A549 (cell line): Measurements from ENCODE around the gene NTNG1. TPM values are rescaled to one million over a fixed set of nuclear protein-coding genes. Genes with fewer than 3 reads are reported as not detected.

ENCODE experiments used
- ATAC-seq, 2 experiments: fragments of 200-7000 bp in 1 of 2; fragments of >200 bp in 1 of 2; cut with Nextera tagmentation in 1 of 2; cut with Tn5 transposase in 1 of 2; 3 replicates each; pipeline versions ENCODE4 v1.8.0 to v1.9.1; 2018 to 2020; ENCODE audit warnings: mild to moderate bottlenecking in 1 of 2, moderate library complexity in 1 of 2
- CTCF ChIA-PET: fragments of 300-600 bp; sonication (Branson Sonifier 250); formaldehyde crosslinking; extraction: SDS; loops from one replicate; lab custom pipeline; 2021; ENCODE audit warnings: antibody characterized with exemption, inconsistent platforms; lab: Yijun Ruan, JAX
- POLR2A ChIA-PET: fragments of 350-600 bp; formaldehyde crosslinking; extraction: SDS; loops from one replicate; lab custom pipeline; 2021; ENCODE audit warnings: antibody characterized with exemption, inconsistent platforms; lab: Yijun Ruan, JAX
- DNase-seq, 2 experiments: peaks; one replicate each; pipeline versions ENCODE4 v3.0.0 to v3.0.0-alpha.2; 2011 to 2016; ENCODE audit warnings: low read depth in 1 of 2, low spot score in 1 of 2
- FAIRE-seq: peaks from 2 replicates; lab custom pipeline; 2011; peaks lifted over from hg19 to GRCh38; lab: Jason Lieb, UNC
- H3K27ac ChIP-seq, 2 experiments: fragments of >200 bp; sonication (Bioruptor Twin); formaldehyde crosslinking; 3 replicates each; pipeline ENCODE4 v1.5.1; 2016 to 2017
- H3K4me1 ChIP-seq: fragments of >200 bp; sonication (Bioruptor Twin); formaldehyde crosslinking; 3 replicates; pipeline ENCODE4 v1.6.1; 2016
- H3K4me2 ChIP-seq: fragments of >200 bp; sonication (Bioruptor Twin); formaldehyde crosslinking; 3 replicates; pipeline ENCODE4 v1.6.1; 2016
- H3K4me3 ChIP-seq: fragments of >200 bp; sonication (Bioruptor Twin); formaldehyde crosslinking; 3 replicates; pipeline ENCODE4 v1.5.1; 2016
- H3K9me3 ChIP-seq: fragments of >200 bp; sonication (Bioruptor Twin); formaldehyde crosslinking; 3 replicates; pipeline ENCODE4 v1.6.1; 2016
- CBX2 ChIP-seq: fragments of 200-600 bp; sonication (generic); IDR thresholded peaks from 2 replicates; pipeline ENCODE4 v1.6.1; 2016; ENCODE audit warnings: low read depth, mild to moderate bottlenecking, borderline replicate concordance
- CHD4 ChIP-seq: fragments of 200-600 bp; sonication (generic); IDR thresholded peaks from 2 replicates; pipeline ENCODE4 v1.6.1; 2016; ENCODE audit warnings: antibody characterized with exemption, mild to moderate bottlenecking, borderline replicate concordance
- EHF ChIP-seq: fragments of 250-450 bp; sonication (Bioruptor Pico); IDR thresholded peaks from 2 replicates; pipeline ENCODE4 v1.5.0; 2020; ENCODE audit warnings: mild to moderate bottlenecking
- HDAC2 ChIP-seq: fragments of 200-600 bp; sonication (generic); IDR thresholded peaks from 2 replicates; pipeline ENCODE4 v1.6.1; 2016
- HOXA7 ChIP-seq: fragments of 250-450 bp; sonication (Bioruptor Pico); IDR thresholded peaks from 2 replicates; pipeline ENCODE4 v1.5.0; 2020; ENCODE audit warnings: mild to moderate bottlenecking, moderate library complexity
- HOXB13 ChIP-seq: fragments of 250-450 bp; sonication (Bioruptor Pico); IDR thresholded peaks from 2 replicates; pipeline ENCODE4 v1.5.0; 2020; ENCODE audit warnings: low read depth, mild to moderate bottlenecking, moderate library complexity
- NFE2L2 ChIP-seq: fragments of 150-350 bp; conservative IDR thresholded peaks from 2 replicates; pipeline ENCODE4 v1.6.1; 2014; ENCODE audit warnings: low read length
- PHF8 ChIP-seq: fragments of 200-600 bp; sonication (generic); IDR thresholded peaks from 2 replicates; pipeline ENCODE4 v1.6.1; 2016; ENCODE audit warnings: low read depth, mild to moderate bottlenecking, antibody characterized with exemption, moderate library complexity, borderline replicate concordance
- POLR2AphosphoS2 ChIP-seq: conservative IDR thresholded peaks from 2 replicates; pipeline ENCODE4 v1.6.1; 2012; ENCODE audit warnings: low read length, improper control_type of control experiment, inconsistent platforms
- RNF2 ChIP-seq: fragments of 200-600 bp; sonication (generic); IDR thresholded peaks from 2 replicates; pipeline ENCODE4 v1.6.1; 2016; ENCODE audit warnings: low read depth, mild to moderate bottlenecking, antibody characterized with exemption, moderate library complexity, borderline replicate concordance
- TFCP2L1 ChIP-seq: fragments of 250-450 bp; sonication (Bioruptor Pico); IDR thresholded peaks from 2 replicates; pipeline ENCODE4 v1.5.0; 2021; ENCODE audit warnings: mild to moderate bottlenecking
- ZC3H11A ChIP-seq: fragments of 450-650 bp; IDR thresholded peaks from 2 replicates; pipeline ENCODE4 v1.6.1; 2014; ENCODE audit warnings: antibody characterized with exemption, mild to moderate bottlenecking
- ZNF302 ChIP-seq: fragments of 250-450 bp; sonication (Bioruptor Pico); IDR thresholded peaks from 2 replicates; pipeline ENCODE4 v1.9.0; 2021; ENCODE audit warnings: inconsistent platforms, mild to moderate bottlenecking, moderate library complexity
- WGBS: methylation state at CpG from one replicate; pipeline ENCODE4 v1.1.6; 2017; ENCODE audit errors: missing lambda C conversion rate; 5-methylcytosine and 5-hydroxymethylcytosine counted together
- polyA plus RNA-seq, 4 experiments: library from polyadenylated mRNA; depleted of rRNA in 3 of 4; stranded (reverse); fragments of >200 nt; fragmentation: RNase III in 1 of 4; extraction: RNeasy Plus Mini Kit Qiagen cat#74134 plus additional on column Dnase treatment in 1 of 4; gene quantifications; 2 replicates in 3 of 4; 3 replicates in 1 of 4; pipeline ENCODE4 v1.2.3, GENCODE V29; 2011 to 2017
- TF ChIP-seq, protein P1 (sequence below): IDR thresholded peaks from 2 replicates; pipeline ENCODE4 v1.6.1; 2012
- TF ChIP-seq, protein P2 (sequence below): IDR thresholded peaks from 2 replicates; pipeline ENCODE4 v1.6.1; 2012; ENCODE audit warnings: low read depth, borderline replicate concordance
- TF ChIP-seq, protein P3 (sequence below): fragments of 250-450 bp; sonication (Bioruptor Pico); IDR thresholded peaks from 2 replicates; pipeline ENCODE4 v1.5.0; 2021; ENCODE audit warnings: mild to moderate bottlenecking, moderate library complexity, borderline replicate concordance
- TF ChIP-seq, protein P4 (sequence below): fragments of 200-600 bp; sonication (generic); IDR thresholded peaks from 2 replicates; pipeline ENCODE4 v1.6.1; 2016; ENCODE audit warnings: antibody characterized with exemption, mild to moderate bottlenecking, moderate library complexity
- TF ChIP-seq, protein P5 (sequence below): fragments of 250-450 bp; sonication (Bioruptor Pico); IDR thresholded peaks from 2 replicates; pipeline ENCODE4 v1.5.0; 2020; ENCODE audit warnings: low read depth, mild to moderate bottlenecking, moderate library complexity

The NTNG1 gene
- polyA plus RNA-seq, 2 of the 4 experiments (the other 2 are of a cell fraction): not detected

DNA sequence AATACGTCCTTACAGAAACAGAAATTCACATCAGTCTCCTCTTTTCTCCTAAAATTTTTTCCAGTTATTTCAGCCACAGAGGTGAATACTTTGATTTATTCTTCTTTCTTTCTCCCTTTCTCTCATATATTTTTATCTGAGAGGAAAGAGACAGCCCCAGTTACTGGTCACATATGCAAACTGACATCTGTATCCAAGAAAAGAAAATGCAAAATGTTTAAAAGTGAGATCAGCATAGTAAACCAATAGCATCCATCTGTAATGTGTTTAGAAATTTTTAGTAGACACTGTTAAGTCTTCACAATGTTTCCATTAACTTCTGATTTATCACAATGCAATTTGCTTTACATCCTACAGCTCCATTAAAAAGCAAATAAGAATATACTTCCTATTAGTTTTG, 53.5 kb downstream of the NTNG1 start:
- Histone ChIP-seq H3K27ac (no peak overlapping the region), H3K4me1 (no peaks in the 10 kb centered on the region), H3K4me2 (no peak overlapping the region), H3K4me3 (no peak overlapping the region), H3K9me3 (no peaks in the 10 kb centered on the region)
- CTCF ChIA-PET: no interaction called here
- ATAC-seq (no peak), FAIRE-seq (no peak), DNase-seq (no peak)
- 0% methylated on average over 1 of the region's 1 CpG for WGBS
- POLR2A ChIA-PET: no interaction called here
- TF ChIP-seq HDAC2 (no peak), PHF8 (no peak), ZC3H11A (no peak), POLR2AphosphoS2 (no peak), HOXB13 (CRISPR knock-in tag) (no peak), CBX2 (no peak), CHD4 (no peak), EHF (no peak), HOXA7 (no peak)
- TF ChIP-seq, protein P1, sequence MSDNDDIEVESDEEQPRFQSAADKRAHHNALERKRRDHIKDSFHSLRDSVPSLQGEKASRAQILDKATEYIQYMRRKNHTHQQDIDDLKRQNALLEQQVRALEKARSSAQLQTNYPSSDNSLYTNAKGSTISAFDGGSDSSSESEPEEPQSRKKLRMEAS: no peak
- TF ChIP-seq, protein P2, sequence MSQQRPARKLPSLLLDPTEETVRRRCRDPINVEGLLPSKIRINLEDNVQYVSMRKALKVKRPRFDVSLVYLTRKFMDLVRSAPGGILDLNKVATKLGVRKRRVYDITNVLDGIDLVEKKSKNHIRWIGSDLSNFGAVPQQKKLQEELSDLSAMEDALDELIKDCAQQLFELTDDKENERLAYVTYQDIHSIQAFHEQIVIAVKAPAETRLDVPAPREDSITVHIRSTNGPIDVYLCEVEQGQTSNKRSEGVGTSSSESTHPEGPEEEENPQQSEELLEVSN: no peak

DNA sequence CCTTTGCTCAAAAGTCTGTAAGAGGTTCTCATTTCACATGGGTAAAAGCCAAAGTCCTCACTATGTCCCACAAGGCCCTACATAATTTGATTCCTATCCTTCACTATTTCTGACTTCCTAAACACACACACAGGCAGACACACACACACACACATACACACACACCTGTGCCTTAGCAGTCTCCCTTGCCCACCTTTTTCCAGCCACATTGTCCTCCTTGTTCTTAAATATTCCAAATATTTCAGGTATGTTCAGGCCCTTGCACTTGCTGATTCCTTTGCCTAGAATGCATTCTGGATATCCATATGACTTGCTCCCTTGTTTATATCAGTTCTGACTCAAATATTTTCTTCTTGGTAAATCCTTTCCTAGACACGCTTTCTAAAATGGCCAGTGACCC, 54.6 kb downstream of the NTNG1 start:
- 0% methylated on average over 1 of the region's 1 CpG for WGBS
- ATAC-seq: no peak
- CTCF ChIA-PET: no interaction called here

More for the DNA sequence above, 54.6 kb downstream of the NTNG1 start:
- POLR2A ChIA-PET: no interaction called here
- Histone ChIP-seq H3K4me2 (no peak overlapping the region), H3K9me3 (no peaks in the 10 kb centered on the region), H3K27ac (no peak overlapping the region), H3K4me3 (no peak overlapping the region), H3K4me1 (no peaks in the 10 kb centered on the region)
- DNase-seq (no peak), FAIRE-seq (no peak)
- no peak for TF ChIP-seq NFE2L2
- TF ChIP-seq, protein P3, sequence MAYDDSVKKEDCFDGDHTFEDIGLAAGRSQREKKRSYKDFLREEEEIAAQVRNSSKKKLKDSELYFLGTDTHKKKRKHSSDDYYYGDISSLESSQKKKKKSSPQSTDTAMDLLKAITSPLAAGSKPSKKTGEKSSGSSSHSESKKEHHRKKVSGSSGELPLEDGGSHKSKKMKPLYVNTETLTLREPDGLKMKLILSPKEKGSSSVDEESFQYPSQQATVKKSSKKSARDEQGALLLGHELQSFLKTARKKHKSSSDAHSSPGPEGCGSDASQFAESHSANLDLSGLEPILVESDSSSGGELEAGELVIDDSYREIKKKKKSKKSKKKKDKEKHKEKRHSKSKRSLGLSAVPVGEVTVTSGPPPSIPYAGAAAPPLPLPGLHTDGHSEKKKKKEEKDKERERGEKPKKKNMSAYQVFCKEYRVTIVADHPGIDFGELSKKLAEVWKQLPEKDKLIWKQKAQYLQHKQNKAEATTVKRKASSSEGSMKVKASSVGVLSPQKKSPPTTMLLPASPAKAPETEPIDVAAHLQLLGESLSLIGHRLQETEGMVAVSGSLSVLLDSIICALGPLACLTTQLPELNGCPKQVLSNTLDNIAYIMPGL (CRISPR knock-in tag): no peak
- no peak for TF ChIP-seq TFCP2L1 (CRISPR knock-in tag)
- TF ChIP-seq RNF2: no peak
- TF ChIP-seq, protein P4, sequence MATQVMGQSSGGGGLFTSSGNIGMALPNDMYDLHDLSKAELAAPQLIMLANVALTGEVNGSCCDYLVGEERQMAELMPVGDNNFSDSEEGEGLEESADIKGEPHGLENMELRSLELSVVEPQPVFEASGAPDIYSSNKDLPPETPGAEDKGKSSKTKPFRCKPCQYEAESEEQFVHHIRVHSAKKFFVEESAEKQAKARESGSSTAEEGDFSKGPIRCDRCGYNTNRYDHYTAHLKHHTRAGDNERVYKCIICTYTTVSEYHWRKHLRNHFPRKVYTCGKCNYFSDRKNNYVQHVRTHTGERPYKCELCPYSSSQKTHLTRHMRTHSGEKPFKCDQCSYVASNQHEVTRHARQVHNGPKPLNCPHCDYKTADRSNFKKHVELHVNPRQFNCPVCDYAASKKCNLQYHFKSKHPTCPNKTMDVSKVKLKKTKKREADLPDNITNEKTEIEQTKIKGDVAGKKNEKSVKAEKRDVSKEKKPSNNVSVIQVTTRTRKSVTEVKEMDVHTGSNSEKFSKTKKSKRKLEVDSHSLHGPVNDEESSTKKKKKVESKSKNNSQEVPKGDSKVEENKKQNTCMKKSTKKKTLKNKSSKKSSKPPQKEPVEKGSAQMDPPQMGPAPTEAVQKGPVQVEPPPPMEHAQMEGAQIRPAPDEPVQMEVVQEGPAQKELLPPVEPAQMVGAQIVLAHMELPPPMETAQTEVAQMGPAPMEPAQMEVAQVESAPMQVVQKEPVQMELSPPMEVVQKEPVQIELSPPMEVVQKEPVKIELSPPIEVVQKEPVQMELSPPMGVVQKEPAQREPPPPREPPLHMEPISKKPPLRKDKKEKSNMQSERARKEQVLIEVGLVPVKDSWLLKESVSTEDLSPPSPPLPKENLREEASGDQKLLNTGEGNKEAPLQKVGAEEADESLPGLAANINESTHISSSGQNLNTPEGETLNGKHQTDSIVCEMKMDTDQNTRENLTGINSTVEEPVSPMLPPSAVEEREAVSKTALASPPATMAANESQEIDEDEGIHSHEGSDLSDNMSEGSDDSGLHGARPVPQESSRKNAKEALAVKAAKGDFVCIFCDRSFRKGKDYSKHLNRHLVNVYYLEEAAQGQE: no peak
- TF ChIP-seq, protein P5, sequence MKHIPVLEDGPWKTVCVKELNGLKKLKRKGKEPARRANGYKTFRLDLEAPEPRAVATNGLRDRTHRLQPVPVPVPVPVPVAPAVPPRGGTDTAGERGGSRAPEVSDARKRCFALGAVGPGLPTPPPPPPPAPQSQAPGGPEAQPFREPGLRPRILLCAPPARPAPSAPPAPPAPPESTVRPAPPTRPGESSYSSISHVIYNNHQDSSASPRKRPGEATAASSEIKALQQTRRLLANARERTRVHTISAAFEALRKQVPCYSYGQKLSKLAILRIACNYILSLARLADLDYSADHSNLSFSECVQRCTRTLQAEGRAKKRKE (CRISPR knock-in tag): no peak
- TF ChIP-seq ZNF302 (CRISPR knock-in tag): no peak
